Peyer's patch (tissue), 4 donors: Measurements from ENCODE around the gene LAMC3.

Experiments
- CTCF ChIP-seq, 6 experiments: fragments of 450-650 bp in 4 of 6; fragments of 200-600 bp in 2 of 6; sonication (generic) in 1 of 6; IDR thresholded peaks; one replicate each; pipeline ENCODE4 v1.5.1; 2017 to 2019; ENCODE audit warnings: antibody characterized with exemption in 6 of 6, mild to moderate bottlenecking in 3 of 6, moderate library complexity in 1 of 6
- POLR2A ChIP-seq, 2 donors: fragments of 450-650 bp; IDR thresholded peaks; one replicate each; pipeline ENCODE4 v1.5.1; 2017; ENCODE audit warnings: antibody characterized with exemption in 2 of 2, mild to moderate bottlenecking in 2 of 2, moderate library complexity in 2 of 2

- TF ChIP-seq CTCF (IDR thresholded peaks at IDR 0.05) (no peak), POLR2A (IDR thresholded peaks at IDR 0.05) (no peak)
These were observed 97.0 kb downstream of the LAMC3 start for GRCh38 chr9:131105952-131106351.
